ENCODE results near the gene FKBP6. TPM values are rescaled to one million over a fixed set of nuclear protein-coding genes. Genes with fewer than 3 reads are reported as not detected.

The FKBP6 gene
- polyA plus RNA-seq, result not detected in 2 replicates

GRCh38 chr7:73327922-73328321 is at the start of gene FKBP6, which contains the start of gene TRIM50:
Gene FKBP6, plus strand, starts transcription at chr7:73328161. Its CDS starts 268 bp downstream, at chr7:73328429.
Gene TRIM50, minus strand, starts transcription at chr7:73328082. Its CDS starts 3,295 bp downstream, at chr7:73324787.

GRCh38 chr7:73308665-73309214 is 19.2 kb upstream of the FKBP6 start, which contains the start of gene NSUN5:
Gene NSUN5, minus strand, starts transcription at chr7:73308826. Its CDS starts 36 bp downstream, at chr7:73308790.

Other genes starting within 250 kb of the FKBP6 start
- 1.4 and 2.2 TPM in 2 replicates for gene SPDYE9, start 242.1 kb upstream of the FKBP6 start, polyA plus RNA-seq
- 2.3 and 2.5 TPM in 2 replicates for gene NSUN5, start 19.3 kb upstream of the FKBP6 start, polyA plus RNA-seq
- gene TRIM50, start 79 bp upstream of the FKBP6 start, polyA plus RNA-seq, result not detected in 2 replicates
- gene FZD9, start 105.6 kb downstream of the FKBP6 start, polyA plus RNA-seq, result not detected in 2 replicates
- 8.4 and 10.1 TPM in 2 replicates for gene BAZ1B, start 194.1 kb downstream of the FKBP6 start, polyA plus RNA-seq
- gene BCL7B, start 229.5 kb downstream of the FKBP6 start, polyA plus RNA-seq, result 13.1 and 16.4 TPM in 2 replicates